Activated CD8-positive, alpha-beta T cell treated with anti-CD3 and anti-CD28 coated beads for 36 hours (primary cell): ENCODE results near the gene PTPRD. TPM values are rescaled to one million over a fixed set of nuclear protein-coding genes. Genes with fewer than 3 reads are reported as not detected.

Source experiments
- ATAC-seq: fragments of 200-7000 bp; cut with Tn5 transposase; one replicate; pipeline ENCODE4 v1.10.0; 2021; ENCODE audit warnings: mild to moderate bottlenecking, moderate library complexity
- CTCF ChIA-PET: fragments of 350-600 bp; sonication (Branson Sonifier 250); formaldehyde crosslinking; loops from one replicate; lab custom pipeline; 2021; ENCODE audit warnings: antibody characterized with exemption; lab: Charles Lee
- POLR2A ChIA-PET: fragments of 350-600 bp; sonication (Branson Sonifier 250); formaldehyde crosslinking; loops from one replicate; lab custom pipeline; 2021; ENCODE audit warnings: antibody characterized with exemption; lab: Charles Lee
- DNase-seq: peaks from one replicate; pipeline ENCODE4 v3.0.0-alpha.2; 2020
- H3K27ac Mint-ChIP-seq: one replicate; pipeline ENCODE4 v1.8.0; 2021; ENCODE audit warnings: mild to moderate bottlenecking, mixed read lengths
- H3K27me3 Mint-ChIP-seq: one replicate; pipeline ENCODE4 v1.8.0; 2021; ENCODE audit warnings: mixed read lengths
- H3K36me3 Mint-ChIP-seq: one replicate; pipeline ENCODE4 v1.8.0; 2021; ENCODE audit warnings: low read depth, mixed read lengths
- H3K4me1 Mint-ChIP-seq: one replicate; pipeline ENCODE4 v1.8.0; 2021; ENCODE audit warnings: low read depth, mixed read lengths
- H3K4me3 Mint-ChIP-seq: one replicate; pipeline ENCODE4 v1.8.0; 2021; ENCODE audit warnings: mild to moderate bottlenecking, moderate library complexity, mixed read lengths
- H3K9me3 Mint-ChIP-seq: one replicate; pipeline ENCODE4 v1.8.0; 2021; ENCODE audit warnings: mixed read lengths
- intact Hi-C: fragments of 100-400 bp; cut with micrococcal nuclease; formaldehyde crosslinking; loops from one replicate; pipeline ENCODE4 v1.10.0; 2022
- total RNA-seq, 2 experiments: library from RNA; stranded (reverse); gene quantifications; one replicate each; pipeline ENCODE4 v1.2.3, GENCODE V29; 2021
- TF ChIP-seq, protein P1 (sequence below): fragments of 200-600 bp; IDR thresholded peaks from one replicate; pipeline ENCODE4 v1.8.0; 2022; ENCODE audit warnings: antibody characterized with exemption, mild to moderate bottlenecking

PTPRD gene
- total RNA-seq, 2 experiments from 2014 or later: not detected

- POLR2A ChIA-PET: no interaction called here
- Mint-ChIP-seq H3K27me3 (no peaks in the 10 kb centered on the region), H3K36me3 (no peaks in the 10 kb centered on the region), H3K9me3 (no peaks in the 10 kb centered on the region), H3K27ac (no peak overlapping the region), H3K4me3 (no peak overlapping the region), H3K4me1 (no peaks in the 10 kb centered on the region)
- CTCF ChIA-PET: no interaction called here
- intact Hi-C loops: no loop called here
- DNase-seq: no peak
- no peak for ATAC-seq
- TF ChIP-seq, protein P1, sequence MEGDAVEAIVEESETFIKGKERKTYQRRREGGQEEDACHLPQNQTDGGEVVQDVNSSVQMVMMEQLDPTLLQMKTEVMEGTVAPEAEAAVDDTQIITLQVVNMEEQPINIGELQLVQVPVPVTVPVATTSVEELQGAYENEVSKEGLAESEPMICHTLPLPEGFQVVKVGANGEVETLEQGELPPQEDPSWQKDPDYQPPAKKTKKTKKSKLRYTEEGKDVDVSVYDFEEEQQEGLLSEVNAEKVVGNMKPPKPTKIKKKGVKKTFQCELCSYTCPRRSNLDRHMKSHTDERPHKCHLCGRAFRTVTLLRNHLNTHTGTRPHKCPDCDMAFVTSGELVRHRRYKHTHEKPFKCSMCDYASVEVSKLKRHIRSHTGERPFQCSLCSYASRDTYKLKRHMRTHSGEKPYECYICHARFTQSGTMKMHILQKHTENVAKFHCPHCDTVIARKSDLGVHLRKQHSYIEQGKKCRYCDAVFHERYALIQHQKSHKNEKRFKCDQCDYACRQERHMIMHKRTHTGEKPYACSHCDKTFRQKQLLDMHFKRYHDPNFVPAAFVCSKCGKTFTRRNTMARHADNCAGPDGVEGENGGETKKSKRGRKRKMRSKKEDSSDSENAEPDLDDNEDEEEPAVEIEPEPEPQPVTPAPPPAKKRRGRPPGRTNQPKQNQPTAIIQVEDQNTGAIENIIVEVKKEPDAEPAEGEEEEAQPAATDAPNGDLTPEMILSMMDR: no peak
Measured at GRCh38 chr9:8536845-8537244, 2076.0 kb downstream of the PTPRD start.

DNA sequence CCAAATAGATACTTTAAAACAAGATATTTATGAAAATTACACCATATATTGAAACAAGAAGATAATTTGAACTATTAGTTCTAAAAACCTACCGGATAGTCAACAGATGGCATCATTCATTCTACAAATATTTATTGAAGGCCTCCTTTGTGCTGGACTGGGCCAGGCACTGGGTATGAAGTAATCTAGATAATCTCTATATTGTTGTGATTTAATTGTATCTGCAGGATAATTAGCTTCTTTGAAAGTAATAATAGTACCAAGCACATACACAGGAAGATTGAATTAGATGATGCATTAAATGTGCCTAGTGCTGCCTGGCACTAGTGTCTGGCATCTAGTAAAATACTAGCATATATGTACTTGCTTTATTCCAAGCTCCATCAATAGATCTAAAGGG lies 2078.0 kb downstream of the PTPRD start:
- no peaks in the 10 kb centered on the region for H3K36me3 Mint-ChIP-seq
- ATAC-seq (no peak), DNase-seq (no peak)
- no peaks in the 10 kb centered on the region for H3K27me3 Mint-ChIP-seq
- POLR2A ChIA-PET: no interaction called here
- CTCF ChIA-PET: no interaction called here
- intact Hi-C loops: no loop called here
- no peak overlapping the region for H3K27ac Mint-ChIP-seq
- no peaks in the 10 kb centered on the region for H3K4me1 Mint-ChIP-seq
- TF ChIP-seq, protein P1: no peak
- H3K4me3 Mint-ChIP-seq: no peak overlapping the region
- H3K9me3 Mint-ChIP-seq: no peaks in the 10 kb centered on the region

DNA sequence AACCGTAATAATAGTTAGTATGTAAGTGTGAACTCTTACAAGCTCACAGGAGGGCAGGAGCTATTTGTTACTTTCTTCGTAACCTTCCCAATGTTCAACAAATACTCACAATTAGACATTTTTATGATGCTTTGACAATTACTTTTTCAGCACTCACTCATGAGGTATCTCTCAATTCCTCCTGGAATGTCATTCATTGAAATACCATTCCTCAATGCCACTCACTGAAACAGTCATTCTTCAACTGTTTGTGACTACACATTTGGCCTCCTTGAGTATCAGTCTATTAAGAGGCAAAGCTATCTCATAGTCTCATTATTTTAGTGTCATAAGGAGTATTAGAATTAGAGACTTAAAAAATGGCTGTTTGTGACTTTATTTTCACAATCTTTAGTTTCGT lies 2079.1 kb downstream of the PTPRD start:
- TF ChIP-seq, protein P1: no peak
- ChIA-PET CTCF (no interaction called here), POLR2A (no interaction called here)
- no peaks in the 10 kb centered on the region for H3K4me1 Mint-ChIP-seq
- H3K27ac Mint-ChIP-seq: no peak overlapping the region
- H3K4me3 Mint-ChIP-seq: no peak overlapping the region
- no peaks in the 10 kb centered on the region for H3K9me3 Mint-ChIP-seq
- no peaks in the 10 kb centered on the region for H3K27me3 Mint-ChIP-seq
- DNase-seq: no peak
- intact Hi-C loops: no loop called here
- no peaks in the 10 kb centered on the region for H3K36me3 Mint-ChIP-seq
- no peak for ATAC-seq

DNA sequence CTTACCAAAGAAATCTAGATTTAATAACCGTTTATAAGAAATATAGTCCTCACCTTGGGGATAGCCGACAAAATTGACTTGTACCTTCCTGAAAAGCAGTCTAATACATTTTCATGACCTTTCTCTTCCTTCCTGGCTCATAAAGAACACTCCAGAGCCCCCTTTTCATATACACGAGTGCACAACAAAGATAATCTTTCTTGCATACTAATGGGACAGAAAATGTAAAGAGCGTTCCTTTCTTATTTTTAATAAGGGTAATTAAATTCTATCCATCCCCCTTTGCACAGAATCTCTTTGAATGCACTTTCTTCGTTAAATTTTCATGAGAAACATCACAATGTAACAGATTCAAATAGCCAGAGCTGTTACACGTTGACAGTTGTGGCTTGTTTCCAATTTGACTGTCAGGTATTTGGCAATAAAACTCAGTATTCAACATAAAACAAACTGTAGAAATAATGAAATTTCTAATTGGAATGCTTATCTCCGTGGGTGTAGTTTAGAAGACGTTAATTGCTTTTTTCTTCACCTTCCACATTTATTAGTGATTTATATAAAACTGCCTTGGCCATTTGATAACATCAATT lies 2080.9 kb downstream of the PTPRD start:
- Mint-ChIP-seq H3K4me3 (no peak overlapping the region), H3K36me3 (no peaks in the 10 kb centered on the region), H3K27me3 (no peaks in the 10 kb centered on the region), H3K4me1 (no peaks in the 10 kb centered on the region), H3K9me3 (no peaks in the 10 kb centered on the region), H3K27ac (no peak overlapping the region)
- intact Hi-C loops: no loop called here
- ChIA-PET POLR2A (no interaction called here), CTCF (no interaction called here)
- DNase-seq: no peak
- ATAC-seq: no peak
- TF ChIP-seq, protein P1: no peak

DNA sequence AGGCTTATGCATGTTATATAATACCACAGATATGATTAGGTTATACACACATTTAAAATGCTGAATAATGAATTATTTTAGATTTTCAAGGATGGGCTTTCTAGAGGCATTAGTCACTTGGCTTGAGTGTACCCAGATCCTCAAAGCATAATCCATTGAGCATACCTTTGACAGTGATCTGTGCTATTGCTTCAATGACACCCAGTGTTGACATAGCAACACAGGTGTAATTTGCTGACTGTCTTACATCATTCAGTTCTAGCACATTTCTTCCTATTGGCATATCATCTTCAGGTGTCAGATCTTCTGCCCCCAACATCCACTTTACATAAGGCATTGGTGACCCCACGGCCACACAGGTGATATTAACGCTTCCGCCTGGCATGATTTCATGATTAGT lies 2091.7 kb downstream of the PTPRD start:
- Mint-ChIP-seq H3K9me3 (no peaks in the 10 kb centered on the region), H3K36me3 (no peaks in the 10 kb centered on the region), H3K27ac (no peak overlapping the region), H3K27me3 (no peaks in the 10 kb centered on the region), H3K4me3 (no peak overlapping the region), H3K4me1 (no peaks in the 10 kb centered on the region)
- intact Hi-C loops: no loop called here
- ATAC-seq (no peak), DNase-seq (no peak)
- ChIA-PET POLR2A (no interaction called here), CTCF (no interaction called here)
- TF ChIP-seq, protein P1: no peak
